Measurements from ENCODE around the gene IPCEF1.

The IPCEF1 gene

DNA sequence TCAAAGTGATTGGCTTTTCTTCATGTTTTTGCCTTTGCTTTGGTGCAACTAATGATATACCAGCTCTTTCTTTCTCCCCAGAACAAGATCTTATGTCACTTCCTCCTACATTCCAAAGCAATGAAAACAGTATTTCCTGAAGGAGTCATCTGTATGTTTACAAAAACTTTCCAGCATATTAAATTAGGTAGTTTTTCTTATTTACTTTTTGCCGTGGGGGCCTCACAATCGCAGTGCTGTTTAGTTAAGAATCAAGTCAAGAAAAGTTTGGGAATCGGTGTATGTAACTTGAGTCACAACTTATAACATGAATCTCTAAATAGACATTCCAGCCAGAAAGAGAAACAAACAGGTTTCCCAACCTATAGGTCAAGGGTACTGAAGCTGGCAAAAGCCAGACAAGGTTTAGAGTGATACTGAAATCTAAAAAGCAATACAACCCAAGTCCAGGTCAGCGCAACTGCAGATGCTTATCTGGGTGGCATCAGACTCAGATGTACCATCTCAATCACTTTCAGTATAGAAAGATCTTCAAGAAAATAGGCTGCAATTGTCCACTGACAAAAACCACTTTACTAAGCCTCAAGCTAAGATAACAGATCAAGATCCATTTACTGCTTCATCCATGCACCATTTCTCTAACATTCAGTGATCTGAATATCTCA lies 63.6 kb downstream of the IPCEF1 start:
- no peak for DNase-seq (ENCODE audit: low read depth in 3 of 3)

DNA sequence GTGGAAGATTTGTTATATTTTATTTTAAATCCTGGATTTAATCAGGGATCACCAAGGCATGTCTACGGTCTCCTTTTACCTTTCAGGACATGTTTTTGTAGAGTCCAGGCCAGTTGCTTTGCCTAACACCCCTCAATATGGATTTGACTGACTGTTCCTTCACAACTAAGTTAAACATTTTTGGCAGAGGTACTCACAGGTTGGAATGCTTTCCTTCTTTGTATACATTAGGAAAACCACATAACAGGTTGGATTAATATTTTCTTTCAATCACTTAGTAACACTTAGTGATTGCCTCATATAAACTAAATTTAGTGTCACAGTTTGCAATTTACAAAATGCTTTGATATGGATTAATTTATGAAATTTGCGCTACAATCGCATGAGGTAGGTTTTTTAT lies 64.5 kb downstream of the IPCEF1 start:
- DNase-seq (ENCODE audit: low read depth in 3 of 3) = no peak

- no peak for DNase-seq (ENCODE audit: low read depth in 3 of 3)
Measured at GRCh38 chr6:154289818-154290508, 66.6 kb downstream of the IPCEF1 start.

DNA sequence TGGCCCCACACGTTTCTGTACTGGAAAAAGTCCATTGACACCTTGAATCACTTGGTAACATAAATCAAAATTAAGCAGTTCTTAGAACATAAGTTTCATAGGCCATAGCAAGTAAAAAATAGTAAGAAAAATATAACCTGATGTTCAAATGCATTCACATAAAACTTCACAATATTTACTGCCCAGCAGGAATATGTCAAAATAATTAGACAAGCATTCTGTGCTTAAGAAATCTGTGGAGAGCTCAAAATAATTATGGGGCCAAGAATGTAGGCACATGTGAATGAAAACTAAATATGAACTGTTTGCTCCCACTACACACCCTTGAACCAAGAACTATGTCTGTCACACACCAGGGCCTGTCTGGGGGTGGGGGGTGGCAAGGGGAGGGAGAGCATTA lies 70.8 kb downstream of the IPCEF1 start:
- DNase-seq (ENCODE audit: low read depth in 3 of 3) = no peak

DNA sequence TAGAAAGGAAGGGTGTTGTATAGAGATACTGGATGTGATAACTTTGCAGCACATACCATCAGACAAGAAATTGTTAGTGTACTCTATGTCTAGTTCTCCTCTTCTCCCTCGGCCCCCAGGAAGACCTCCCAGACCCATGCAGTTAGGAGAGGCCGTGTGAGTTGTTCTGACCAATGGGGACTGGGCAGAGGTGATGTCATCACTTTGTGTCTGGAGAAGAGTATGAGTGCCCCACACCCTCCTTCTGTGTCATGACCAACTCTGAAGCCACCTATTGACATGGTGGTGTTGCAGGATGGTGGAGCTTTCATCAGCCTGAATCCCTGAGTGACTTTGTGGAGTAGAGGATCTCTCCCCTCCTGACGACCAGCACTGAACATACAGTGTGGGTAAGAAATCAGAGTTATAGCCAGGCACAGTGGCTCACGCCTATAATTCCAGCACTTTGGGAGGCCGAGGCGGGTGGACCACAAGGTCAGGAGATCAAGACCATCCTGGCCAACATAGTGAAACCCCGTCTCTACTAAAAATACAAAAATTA lies 72.2 kb downstream of the IPCEF1 start:
- DNase-seq (ENCODE audit: low read depth in 3 of 3) = no peak

DNA sequence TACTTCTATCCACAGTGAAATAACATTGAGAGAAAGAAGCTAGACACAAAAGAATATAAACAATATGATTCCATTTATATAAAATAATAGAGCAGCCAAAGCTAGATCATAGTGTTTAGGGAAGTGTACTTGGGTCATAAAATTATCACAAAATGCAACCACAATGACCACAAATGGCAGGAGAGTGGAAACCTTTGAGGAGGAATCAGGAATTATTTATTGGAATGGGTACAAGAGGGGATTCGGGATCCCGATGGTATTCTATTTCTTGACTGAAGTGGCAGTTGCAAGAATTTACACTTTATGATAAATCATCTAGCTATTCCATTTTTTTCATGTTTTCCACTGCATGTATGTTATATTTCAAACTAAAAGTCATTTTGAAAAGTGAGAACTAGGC lies 76.1 kb downstream of the IPCEF1 start:
- DNase-seq (ENCODE audit: low read depth in 3 of 3) = no peak

DNA sequence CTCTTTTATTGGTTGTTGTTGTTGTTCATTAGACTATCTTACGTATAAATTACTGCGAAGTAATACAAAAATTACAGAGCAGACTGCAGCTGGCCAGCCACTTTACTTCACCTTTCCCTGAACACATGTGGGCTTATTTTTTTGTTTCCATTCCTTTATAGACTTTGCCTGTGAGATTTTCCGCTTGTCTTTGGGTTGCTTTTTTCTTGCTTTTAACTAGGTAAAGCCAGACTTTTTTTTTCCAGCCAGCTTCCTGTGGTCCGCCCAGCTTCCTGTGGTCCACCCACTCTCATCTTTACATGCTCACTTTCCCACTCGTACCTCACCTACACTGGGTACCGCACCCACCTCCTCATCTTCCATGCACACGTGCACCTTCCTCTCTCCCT lies 79.0 kb downstream of the IPCEF1 start:
- peak in 1 of 3 experiments; percentile 31 for DNase-seq (ENCODE audit: low read depth in 3 of 3)

DNA sequence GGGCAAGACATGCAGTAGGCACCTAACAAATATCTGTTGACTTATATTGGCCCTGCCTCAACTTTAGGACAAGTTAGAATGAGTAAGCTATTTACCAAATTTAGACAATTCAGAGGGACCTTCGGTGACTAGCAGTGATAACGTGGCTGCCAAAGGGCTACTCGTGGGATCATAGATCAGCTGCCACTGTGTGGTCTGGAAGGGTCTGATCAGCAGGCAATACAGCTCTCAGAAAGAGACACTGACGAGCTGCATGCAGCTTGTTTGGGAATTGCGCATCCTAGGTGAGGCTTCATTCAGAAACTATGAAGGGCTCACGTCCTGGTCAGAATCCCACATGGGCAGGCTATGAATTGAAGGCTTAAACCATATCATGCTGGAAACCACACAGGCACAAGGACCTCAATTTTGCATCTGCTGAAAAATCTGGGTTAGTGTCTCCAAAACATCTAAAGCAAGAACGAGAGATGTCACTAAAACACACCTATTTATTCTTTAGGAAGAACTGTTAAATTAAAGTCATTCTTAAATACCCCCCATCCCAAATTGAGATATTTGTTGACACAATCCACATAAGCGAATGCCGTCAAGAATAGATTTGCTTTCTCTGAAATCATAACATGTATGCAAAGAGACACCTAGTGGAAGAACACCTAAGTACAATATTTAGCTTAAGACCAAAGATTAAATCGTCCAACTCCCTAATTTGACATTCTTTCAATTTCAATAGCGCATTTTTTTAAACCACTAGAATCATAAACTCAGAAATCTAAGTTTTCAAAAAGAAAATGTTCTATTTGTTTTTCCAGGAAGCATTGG lies 79.6 kb downstream of the IPCEF1 start:
- no peak for DNase-seq (ENCODE audit: low read depth in 3 of 3)

- DNase-seq (ENCODE audit: low read depth in 3 of 3) = no peak
Measured at GRCh38 chr6:154274168-154274567, 82.4 kb downstream of the IPCEF1 start.

GRCh38 chr6:154268486-154268885 lies 88.1 kb downstream of the IPCEF1 start:
- no peak for DNase-seq (ENCODE audit: low read depth in 3 of 3)

GRCh38 chr6:154267508-154268106 lies 89.0 kb downstream of the IPCEF1 start:
- no peak for DNase-seq (ENCODE audit: low read depth in 3 of 3)

DNA sequence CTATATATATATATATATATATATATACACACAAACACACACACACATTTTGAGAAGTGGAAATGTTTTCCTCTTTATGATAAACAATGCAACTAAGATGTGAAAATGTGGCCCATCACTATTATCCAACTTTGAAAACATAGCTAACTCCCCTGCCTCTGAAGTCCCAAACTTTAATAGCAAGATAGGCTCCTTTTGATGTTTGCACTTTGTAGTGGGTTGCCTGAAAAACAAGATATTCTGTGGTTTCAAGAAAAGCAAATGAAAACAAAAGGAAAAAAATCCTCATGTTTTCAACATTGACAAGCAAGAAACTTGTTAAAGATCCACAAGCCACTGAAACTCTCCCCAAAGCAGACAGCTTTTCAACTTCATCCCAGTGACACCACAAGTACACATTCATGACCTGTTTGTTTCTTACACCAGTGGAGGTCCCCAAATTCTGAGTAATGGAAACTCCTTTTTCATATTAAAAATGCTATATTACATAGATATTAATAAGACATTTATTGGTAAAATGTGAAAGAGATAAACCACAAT lies 90.0 kb downstream of the IPCEF1 start:
- no peak for DNase-seq (ENCODE audit: low read depth in 3 of 3)

DNA sequence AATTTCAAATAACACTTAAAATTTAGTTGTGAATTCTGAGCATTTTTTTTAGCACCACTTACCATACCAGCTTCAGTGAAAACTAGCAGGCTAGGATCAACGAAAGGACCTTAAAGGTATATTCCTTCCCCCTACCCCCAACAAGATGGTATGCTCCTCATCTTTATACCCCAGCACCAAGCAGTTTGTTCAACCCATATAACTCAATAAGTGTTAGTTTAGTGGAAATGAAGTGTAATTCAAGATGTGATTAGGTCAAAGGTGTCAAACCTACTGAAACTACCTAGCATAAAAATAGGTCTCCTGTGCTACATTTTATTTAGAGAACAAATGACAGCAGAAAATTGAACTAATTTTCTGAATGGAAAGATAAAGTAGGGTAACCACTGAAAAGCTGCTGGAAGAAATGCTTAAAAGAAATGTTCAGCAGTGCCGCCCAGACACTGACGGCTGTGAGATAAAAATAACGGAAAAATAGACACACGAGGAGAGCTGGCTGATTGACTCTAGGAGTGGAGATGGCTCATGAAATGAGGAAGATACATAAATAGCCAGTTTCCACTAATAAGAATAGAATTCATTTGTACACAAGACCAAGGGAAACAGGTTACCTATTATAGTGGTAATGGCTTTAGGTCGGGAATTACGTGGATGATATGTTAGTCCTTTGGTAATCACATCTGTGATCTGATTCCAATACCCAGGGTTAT lies 94.8 kb downstream of the IPCEF1 start:
- no peak for DNase-seq (ENCODE audit: low read depth in 3 of 3)

DNA sequence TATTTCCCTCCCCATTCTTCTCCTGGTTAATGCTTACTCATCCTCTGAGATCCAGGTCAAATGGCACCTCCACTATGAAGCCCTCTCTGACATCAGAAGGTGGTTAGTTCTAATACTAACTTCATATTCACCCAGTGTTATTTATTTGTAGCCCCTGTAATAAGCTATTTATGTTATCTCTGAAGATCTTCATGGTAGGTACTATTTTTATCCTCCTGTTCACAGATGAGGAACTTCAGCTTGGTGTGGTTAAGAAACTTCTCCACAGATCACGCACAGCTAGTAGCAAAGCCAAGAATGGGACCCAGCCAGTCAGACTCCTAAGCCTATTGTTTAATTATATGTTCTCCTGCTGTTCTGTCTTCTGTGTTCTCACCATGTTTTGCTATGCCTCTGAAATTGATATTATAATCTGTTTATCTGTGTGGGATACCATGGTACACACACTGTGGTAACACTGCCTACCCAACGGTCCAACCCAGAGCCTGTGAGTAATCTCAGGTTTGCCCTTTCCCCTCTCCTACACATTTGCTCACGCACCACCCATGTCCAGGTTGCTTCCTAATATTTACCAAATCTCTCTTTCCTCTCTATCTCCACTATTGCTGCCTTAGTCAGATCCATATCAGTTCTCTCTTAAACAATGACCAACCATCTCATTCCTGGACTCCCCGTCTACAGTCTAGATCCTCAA lies 98.4 kb downstream of the IPCEF1 start:
- DNase-seq (ENCODE audit: low read depth in 3 of 3) = no peak

DNA sequence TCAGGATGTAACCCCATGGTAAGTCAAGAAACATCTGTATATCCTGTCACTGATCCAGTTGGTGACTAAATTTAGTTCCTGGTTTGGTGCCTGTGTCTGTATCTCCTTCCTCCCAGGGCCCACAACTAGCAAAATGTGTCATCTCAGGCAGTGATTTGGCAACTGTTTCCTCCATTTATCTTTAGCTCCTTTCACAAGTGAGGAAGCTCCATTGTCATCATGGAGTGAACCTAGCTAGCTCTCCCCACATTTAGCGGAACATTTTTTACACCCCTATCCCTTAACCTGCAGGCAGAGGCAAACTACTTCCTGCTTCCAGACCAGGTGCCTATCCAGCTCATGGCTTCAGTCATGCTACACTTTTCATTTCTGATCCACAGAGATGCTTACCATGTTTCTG lies 99.5 kb downstream of the IPCEF1 start:
- DNase-seq (ENCODE audit: low read depth in 3 of 3) = no peak

GRCh38 chr6:154252678-154253077 lies 103.9 kb downstream of the IPCEF1 start:
- no peak for DNase-seq (ENCODE audit: low read depth in 3 of 3)

DNA sequence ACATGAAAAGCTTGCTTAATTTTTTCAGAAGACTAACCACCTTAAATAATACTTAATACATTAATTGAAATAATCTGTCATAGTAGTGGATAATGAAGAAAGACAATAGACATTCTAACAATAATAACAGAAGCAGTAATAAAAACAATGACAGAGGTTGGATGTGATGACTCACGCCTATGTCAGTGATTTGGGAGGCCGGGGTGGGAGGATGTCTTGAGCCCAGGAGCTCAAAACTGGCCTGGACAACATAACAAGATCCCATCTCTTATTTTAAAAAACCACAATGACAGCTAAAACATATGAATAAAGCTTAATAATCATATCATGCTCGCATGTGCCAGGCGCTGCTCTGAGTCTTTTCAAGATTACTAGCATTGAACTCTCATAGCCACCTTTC lies 105.5 kb downstream of the IPCEF1 start:
- no peak for DNase-seq (ENCODE audit: low read depth in 3 of 3)

GRCh38 chr6:154249499-154250298 lies 106.9 kb downstream of the IPCEF1 start:
- no peak for DNase-seq (ENCODE audit: low read depth in 3 of 3)

- no peak for DNase-seq (ENCODE audit: low read depth in 3 of 3)
Measured at GRCh38 chr6:154247119-154247861, 109.3 kb downstream of the IPCEF1 start.

Data from stimulated activated CD4-positive, alpha-beta T cell treated with anti-CD3 and anti-CD28 coated beads, TNF-alpha, amount 100 ng/mL, for 24 hours (primary cell).